GM21528 (cell line): ENCODE data around the gene PPP2R5B.

Experiments
- ATAC-seq: cut with Tn5 transposase; IDR thresholded peaks from one replicate; pipeline ENCODE4 v1.9.1; 2021; ENCODE audit warnings: mild to moderate bottlenecking, moderate library complexity; ENCODE audit not compliant: unreplicated experiment, low FRiP score

Gene PPP2R5B

DNA sequence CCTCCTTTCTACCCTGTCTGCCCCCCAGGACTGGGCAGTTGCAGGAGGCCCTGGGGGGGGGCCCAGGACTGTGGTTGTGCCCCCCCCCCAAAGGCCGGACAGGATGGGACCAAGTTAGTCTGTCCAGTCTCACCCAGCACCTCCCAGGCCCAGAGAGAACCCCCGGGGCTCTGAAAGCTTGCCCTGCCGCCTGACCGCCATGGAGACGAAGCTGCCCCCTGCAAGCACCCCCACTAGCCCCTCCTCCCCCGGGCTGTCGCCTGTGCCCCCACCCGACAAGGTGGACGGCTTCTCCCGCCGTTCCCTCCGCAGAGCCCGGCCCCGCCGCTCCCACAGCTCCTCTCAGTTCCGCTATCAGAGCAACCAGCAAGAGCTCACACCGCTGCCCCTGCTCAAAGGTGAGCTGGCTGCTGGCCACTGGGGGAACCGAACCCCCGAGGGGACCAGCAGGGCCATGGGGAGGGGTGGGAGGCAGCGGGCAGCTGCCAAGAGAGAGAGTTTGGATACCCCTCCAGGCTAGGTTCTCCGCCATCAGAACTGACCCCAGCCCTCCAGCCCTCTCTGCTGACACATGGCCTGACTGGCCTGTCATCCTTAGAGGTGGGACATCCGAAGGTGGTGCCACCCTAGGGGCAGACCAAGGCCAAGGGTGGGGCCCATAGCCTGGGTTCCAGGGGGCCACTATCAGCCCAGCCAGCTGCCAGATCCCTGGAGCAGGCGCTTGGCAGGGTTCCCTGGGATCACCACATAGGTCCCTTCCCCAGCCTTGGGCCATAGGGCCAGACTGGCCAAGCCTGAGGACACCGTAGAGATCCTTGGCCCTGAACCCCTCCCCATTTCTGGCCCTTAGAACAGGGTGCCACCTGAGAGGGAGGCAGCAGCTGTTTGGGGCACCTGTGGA is 1.3 kb downstream of the PPP2R5B start:
- ATAC-seq: no peak

DNA sequence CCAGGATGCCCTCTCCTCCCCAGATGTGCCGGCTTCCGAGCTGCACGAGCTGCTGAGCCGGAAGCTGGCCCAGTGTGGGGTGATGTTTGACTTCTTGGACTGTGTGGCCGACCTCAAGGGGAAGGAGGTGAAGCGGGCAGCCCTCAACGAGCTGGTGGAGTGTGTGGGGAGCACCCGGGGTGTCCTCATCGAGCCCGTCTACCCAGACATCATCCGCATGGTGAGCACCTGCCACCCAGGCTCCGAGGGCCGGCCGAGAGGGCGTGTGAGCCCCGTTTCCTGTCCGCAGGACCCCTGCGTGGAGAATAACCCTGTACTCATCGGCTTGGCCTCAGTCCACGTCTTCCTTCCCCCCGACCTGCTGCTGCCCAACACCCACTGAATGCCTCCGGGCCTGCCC is 2.2 kb downstream of the PPP2R5B start:
- no peak for ATAC-seq

DNA sequence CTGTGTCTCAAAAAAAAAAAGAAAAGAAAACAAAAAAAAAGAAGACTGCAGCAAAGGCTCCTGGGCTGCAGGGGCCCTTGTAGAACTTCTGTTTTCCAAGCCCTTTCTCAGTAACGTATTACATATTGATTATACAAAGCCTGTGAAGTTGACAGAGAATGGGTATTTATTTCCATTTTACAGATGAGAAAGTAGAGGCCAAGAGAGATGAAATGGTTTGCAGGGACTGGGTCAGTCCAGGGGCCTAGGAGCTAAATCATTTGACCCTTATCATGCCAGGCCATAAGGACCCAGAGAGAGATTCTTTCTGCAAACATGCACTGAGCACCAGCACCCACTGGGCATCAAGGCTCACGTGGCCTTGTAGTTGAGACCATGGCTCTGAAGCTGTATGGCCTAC is 4.5 kb downstream of the PPP2R5B start:
- no peak for ATAC-seq

DNA sequence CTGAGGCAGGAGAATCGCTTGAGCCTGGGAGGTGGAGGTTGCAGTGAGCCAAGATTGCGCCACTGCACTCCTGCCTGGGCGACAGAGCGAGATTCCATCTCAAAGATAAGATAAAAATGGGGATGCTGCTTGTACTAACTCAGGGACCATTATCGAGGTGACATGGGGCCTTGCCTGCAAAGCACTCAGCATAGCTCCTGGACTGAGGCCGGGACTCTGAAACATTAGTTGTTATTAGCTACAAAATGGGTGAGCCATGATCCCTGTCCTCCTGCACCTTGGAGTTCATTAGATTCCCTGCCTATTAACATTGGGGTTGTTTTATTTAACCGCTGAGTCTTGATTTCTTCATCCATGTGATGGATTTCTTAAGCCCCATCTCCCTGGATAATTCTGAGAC is 5.1 kb downstream of the PPP2R5B start:
- ATAC-seq: no peak

DNA sequence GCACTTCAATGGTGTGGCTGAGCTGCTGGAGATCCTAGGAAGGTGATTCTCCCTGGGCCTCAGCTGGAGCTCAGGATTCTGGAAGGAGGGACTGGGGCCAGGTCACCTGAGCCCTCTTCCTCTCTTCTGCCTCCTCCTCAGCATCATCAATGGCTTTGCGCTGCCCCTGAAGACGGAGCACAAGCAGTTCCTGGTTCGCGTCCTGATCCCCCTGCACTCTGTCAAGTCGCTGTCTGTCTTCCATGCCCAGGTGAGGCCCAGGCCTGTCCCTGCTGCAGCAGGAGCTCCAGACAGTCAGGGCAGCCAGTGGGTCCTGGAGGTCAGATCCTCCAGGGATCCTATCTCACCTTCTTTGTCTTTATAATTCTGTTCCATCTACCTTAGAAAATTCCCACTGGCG is 5.9 kb downstream of the PPP2R5B start:
- no peak for ATAC-seq

DNA sequence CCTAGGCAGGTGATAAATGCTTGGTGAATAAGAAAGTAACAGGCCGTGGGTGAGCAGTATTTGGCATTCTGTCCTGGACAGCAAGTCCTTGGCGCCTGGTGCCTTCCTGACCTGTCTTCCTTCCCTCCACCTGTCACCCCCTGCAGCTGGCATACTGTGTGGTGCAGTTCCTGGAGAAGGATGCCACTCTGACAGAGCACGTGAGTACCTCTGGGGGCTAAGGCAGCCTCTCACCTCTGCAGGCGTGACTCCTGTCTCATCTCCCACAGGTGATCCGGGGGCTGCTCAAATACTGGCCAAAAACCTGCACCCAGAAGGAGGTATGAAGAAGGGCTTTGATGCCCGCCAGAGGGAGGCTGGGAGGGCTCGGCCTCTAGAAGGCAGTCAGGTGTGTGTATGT is 6.8 kb downstream of the PPP2R5B start:
- ATAC-seq: no peak

DNA sequence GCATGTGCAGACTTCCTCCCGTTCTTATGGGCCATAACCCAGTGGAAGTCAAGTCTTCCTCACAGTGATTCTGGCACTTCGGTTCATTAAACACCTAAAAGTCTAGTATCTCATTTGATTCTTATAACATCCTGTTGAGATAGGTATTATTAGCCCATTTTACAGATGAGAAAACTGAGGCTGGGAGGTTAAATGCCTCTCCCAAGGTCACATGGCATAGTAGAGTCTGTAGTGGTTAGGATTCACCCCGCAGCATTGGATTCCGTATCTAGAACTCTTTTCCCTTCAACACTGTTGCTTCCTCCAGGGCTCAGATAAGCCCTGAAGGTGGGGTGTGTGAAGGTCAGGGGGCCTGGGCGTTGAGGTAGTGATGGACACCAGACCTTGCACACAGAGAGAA is 7.8 kb downstream of the PPP2R5B start:
- ATAC-seq: no peak

DNA sequence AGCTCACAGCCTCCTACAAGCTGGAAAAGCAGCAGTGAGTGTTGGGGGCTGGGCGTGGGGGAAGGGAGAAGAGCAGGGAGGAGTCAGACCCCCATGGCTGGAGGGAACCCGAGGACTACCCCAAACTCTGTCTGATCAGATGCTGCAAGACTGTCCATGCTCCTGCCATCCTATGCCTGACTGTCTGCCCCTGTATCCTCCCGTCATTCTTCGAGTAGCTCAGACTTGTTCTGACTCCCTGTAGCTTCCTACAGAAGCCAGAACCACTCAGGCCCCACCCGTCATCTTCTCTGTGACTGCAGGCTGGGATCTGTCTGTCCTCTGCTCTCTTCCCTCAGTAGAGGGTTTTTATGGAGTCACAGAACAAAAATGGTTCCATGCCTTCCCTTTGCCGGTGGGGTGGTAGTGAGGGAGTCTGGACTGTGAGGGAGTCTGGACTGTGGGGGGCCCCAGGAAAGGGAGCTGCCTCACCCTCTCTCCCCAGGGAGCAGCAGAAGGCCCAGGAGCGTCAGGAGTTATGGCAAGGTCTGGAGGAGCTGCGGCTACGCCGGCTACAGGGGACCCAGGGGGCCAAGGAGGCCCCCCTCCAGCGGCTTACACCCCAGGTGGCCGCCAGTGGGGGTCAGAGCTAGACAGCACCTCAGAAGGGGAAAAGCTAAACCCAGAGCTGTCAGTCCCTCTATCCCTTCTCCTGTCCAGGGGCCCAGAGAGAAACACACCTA is 8.9 kb downstream of the PPP2R5B start:
- ATAC-seq: no peak

DNA sequence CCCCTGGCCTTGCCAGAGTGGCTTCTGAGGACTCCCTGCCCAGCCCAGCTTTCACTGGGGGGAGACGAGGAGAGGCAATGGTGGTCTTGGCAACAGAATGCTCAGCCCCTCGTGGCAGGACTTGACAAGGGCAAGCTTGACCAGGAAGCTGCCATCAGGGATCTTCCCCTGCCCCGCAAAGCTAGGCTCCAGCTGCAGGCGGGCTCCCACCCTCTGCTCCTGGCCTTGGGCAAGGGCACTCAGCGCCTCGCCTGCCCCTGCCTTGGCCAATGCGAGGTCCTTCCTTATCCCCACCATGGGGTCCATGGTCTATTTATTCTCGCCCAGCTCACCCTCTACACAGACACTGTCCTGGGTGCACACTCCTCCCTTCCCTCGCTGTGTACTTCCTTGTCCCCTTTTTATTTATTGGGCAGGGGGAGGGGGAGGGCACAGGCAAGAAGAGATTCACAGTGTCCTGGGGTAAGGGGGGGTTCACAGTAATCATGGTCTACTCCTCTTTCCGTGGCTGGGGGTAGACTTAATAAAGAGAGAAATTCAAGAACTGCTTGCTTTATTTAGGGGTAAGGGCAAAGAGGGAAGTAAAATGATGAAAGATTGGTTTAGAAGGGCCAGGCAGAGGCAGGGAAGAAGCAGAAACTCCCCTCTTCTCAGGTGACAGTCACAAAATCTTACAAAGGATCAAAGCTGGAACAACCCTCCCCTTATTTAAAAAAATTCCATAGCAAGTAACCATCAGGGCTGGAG is 9.6 kb downstream of the PPP2R5B start:
- ATAC-seq: no peak

DNA sequence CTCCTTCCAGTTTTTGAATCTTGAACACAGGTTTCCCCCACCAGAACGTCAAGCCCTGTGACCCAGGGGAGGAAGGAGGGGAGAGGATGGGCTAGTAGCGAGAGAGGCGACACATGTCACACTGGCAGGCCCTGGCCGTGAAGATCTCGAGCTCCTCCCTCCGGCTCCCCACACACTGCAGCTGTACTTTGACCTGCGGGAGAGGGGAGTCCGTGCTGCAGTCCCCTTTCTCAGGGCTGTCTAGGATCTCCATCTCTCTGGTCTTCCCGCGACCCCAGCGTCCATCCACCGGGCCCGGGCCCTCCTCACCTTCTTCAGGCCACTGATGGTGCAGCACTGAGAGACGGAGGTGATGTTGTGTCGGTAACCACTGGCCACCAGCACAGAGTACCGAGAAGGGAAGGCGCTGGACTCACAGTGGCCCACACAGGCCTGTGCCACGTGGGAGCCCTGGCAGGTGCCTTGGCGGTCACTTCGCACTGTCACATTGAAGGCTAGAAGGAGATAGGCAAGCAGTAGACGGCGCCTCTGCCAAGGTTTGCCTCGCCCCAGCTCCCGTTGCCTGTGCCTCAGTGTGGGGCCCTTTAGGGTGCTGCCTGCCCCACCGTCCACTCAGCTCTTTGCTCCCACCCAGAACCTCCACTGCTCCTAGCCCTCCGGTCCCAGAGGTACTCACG is 10.3 kb downstream of the PPP2R5B start:
- no peak for ATAC-seq

DNA sequence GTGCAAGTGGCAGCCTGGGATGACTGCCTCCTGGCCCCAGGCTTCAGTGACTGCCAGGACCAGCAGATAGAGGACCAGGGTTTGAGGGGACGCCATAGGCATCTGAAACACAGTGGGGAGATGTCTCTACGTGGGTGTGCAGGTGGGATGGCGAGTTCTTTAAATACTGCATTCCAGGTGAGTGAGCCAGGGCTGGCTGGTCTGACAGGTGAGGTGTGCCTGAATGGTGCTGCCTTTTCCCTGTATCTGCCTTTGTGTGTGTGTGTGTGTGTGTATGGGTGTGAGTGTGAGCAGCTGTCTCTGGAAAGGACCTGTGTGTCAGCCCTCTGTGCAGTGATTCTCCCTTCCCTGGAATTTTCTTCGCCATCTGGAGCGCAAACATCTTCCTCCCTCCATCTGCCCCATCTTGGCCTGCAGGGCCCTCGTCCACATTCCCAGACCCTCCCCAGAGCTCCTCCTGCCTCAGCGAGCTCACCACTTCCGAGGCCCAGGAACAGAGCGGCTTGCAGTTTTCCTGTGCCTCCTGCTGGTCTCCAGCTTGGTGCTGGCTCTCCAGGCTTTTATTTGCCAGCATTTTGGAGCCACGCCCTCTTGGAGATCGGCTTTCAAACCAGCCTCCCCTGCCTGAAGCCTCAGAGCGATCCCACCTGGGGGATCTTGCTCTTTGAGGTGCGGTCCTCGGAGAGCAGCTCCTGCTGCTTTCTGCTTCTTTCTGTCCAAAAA is 11.0 kb downstream of the PPP2R5B start, which contains the start of gene GPHA2:
GPHA2 (minus strand) TSS at position 535 of the 723 bp plus-strand sequence; CDS start at position 102, 433 bp downstream.
- no peak for ATAC-seq

DNA sequence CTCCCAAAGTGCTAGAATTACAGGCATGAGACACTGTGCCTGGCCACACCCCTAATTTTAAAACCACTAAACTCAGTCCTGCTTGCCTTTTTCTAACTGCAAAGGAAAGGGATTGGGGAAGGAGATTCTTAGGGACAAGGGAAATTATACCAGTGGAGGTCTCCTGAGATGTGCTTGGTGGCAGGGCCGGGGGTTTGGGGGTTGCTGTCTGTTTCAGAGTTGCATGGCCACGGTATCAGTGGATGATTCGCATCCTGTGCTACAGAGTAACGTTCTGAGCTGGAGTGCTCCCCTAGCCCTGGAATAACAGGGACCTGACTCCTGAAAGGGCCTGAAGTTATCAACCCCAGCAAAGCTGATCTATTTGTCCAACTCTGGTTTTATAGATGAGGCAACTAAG is 12.1 kb downstream of the PPP2R5B start:
- ATAC-seq: no peak

DNA sequence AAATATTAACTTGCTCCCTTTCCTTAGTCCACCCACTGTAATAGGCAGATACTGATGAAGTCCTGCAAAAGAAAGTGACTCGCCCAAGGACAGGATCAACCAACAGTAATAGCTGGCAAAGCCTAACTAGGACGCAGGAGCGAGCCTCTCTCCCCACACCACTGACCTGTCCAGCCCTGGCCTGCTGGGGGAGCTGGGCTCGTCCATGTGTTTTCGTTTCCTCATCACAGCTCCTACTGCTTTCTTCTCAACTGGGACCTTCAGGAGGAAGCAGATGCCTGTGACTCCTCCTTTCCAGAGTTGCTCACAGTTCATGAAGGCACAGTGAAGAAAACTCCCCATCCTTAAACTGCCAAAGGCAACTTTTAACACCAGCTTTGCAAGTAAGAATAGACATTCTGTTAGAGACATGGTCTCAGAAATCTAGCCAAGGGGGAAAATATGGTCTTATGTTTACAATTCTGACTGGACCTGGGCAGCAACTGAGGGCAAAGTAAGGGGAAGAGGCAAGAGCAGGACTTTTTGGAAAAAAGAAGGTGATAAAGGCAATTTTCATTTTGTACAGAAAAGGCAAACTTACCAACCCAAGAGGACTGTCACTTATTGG is 22.8 kb downstream of the PPP2R5B start:
- ATAC-seq: no peak

DNA sequence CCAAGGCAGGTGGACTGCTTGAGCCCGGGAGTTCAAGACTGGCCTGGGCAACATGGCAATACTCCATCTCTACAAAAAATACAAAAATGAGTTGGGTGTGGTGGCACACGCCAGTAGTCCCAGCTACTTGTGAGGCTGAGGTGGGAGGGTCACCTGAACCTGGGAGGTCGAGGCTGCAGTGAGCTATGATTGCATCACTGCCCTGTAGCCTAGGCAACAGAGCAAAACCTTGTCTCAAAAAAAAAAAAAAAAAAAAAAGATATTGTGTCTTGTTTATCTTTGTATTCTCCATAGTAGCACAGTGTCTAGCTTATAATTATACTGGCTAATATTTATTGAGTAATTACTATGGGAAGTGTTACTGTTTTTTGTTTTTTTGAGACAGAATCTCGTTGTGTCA is 27.0 kb downstream of the PPP2R5B start:
- no peak for ATAC-seq

DNA sequence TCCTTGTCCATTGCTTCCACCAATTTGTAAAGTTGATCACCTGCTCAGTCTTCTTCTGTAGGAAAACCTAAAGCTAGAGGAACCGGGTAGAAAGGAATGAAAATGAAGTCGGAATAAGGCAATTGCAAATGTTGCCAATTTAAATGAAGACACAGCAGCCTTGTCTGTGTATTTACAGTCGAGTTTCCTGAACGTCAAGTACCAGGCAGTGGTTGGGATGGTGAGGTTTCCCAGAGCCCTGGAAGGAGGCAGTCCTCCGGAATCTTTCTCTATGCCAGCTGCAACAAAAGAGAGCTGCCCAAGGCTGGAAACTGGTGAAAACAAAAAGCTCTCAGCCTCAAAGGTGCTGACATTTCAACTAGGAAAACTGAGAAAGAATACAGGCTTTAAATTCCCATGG is 29.7 kb downstream of the PPP2R5B start:
- ATAC-seq: no peak

DNA sequence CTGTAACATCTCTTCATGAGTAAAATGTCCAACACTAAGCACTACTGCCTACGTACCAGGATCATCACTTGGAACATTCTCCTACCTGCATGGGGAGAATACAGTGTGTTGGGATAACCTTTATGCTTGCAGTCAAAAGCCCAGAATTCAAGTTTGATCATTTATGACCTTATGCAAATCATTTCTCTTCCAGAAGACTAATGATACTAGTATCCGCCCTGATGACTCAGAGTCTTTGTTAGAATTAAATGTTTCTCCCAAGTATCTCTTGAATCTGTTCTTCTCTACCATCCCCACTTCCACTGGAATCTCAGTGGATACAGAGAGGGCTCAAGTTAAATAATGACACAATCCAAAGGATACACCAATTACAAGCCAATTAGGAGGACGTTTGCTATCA is 35.0 kb downstream of the PPP2R5B start:
- no peak for ATAC-seq

DNA sequence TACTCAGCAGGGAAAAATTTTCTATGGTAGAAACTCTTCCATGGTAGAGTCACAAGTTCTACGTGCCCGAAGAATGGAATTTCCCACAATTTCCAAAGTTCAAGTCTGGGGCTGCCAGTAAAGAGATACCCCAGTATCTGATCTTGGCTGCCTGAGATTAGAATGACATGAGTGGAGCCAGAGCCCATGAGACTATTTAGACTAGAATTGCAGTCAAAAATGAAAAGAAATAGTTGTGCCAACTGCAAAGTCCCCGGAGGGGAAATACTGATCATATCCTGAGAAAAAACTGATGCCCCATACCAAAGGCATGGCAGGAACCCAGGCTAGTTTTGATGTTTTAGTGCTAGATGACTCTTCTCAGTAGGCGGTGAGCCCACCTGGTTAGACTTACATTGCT is 36.2 kb downstream of the PPP2R5B start:
- no peak for ATAC-seq

DNA sequence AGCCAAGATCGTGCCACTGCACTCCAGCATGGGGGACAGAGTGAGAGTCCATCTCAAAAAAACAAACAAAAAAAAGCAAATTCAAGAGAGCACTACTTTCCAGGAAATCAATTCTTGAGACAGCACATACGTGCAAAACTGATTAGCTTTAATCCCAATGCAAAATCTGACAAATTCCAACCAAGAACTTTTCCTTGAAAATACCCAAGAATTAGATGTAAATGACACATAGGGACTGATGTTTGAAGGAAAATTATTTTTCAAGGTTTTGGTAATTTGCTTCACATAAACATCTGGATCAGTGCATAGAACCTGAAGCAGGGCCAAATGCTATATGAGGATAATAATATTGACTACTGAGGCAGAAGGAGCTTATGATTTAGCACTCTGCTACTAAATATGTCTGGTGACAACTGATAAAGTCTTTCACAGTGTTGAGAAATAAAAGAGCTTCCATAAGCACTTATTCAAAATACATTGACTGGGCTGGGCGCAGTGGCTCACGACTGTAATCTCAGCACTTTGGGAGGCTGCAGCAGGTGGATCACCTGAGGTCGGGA is 38.7 kb downstream of the PPP2R5B start:
- ATAC-seq: no peak

DNA sequence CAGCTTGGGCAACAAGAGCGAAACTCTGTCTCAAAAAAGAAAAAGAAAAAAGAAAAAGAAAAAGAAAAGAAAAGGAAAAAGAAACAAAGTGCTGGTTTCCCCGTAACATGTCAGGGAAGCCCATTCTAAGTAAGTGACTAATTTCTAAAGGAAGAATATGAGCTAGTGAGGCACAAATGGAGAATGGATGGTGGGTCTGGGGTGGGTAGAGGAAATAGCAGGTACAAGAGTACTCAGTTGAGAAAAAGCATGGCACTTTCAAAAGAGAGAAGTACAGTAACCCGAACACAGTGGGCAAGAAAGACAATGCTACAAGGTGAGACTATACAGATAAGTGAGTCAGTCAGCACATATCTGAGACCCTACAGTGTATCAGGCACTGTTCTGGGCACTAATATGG is 42.9 kb downstream of the PPP2R5B start:
- no peak for ATAC-seq
